H9 (cell line): Measurements from ENCODE around the gene DAZAP1. TPM values are rescaled to one million over a fixed set of nuclear protein-coding genes. Genes with fewer than 3 reads are reported as not detected.

ENCODE experiments used
- DNase-seq: peaks from one replicate; pipeline ENCODE4 v3.0.0-alpha.2; 2017
- H2AFZ ChIP-seq: one replicate; pipeline ENCODE4 v1.6.1; 2013; ENCODE audit warnings: mild to moderate bottlenecking, low read length, control low read depth, moderate library complexity
- H2AK5ac ChIP-seq: 2 replicates; pipeline ENCODE4 v1.6.1; 2013; ENCODE audit warnings: low read length, control low read depth, mixed read lengths; ENCODE audit not compliant: insufficient read length
- H2BK120ac ChIP-seq: one replicate; pipeline ENCODE4 v1.6.1; 2013; ENCODE audit warnings: low read depth, mild to moderate bottlenecking, low read length, control low read depth, inconsistent platforms; ENCODE audit not compliant: poor library complexity, severe bottlenecking
- H2BK12ac ChIP-seq: 2 replicates; pipeline ENCODE4 v1.6.1; 2013; ENCODE audit warnings: low read length, control low read depth, mixed read lengths, low read depth; ENCODE audit not compliant: insufficient read length
- H2BK15ac ChIP-seq: 2 replicates; pipeline ENCODE4 v1.6.1; 2013; ENCODE audit warnings: low read depth, low read length, control low read depth
- H2BK20ac ChIP-seq: one replicate; pipeline ENCODE4 v1.6.1; 2013; ENCODE audit warnings: low read depth, mild to moderate bottlenecking, low read length, control low read depth, inconsistent platforms; ENCODE audit not compliant: poor library complexity, severe bottlenecking
- H2BK5ac ChIP-seq: 2 replicates; pipeline ENCODE4 v1.6.1; 2013; ENCODE audit warnings: low read length, control low read depth, mixed read lengths; ENCODE audit not compliant: insufficient read length
- H3K14ac ChIP-seq: 2 replicates; pipeline ENCODE4 v1.6.1; 2013; ENCODE audit warnings: low read length, control low read depth; ENCODE audit not compliant: insufficient read depth
- H3K18ac ChIP-seq: 2 replicates; pipeline ENCODE4 v1.6.1; 2013; ENCODE audit warnings: low read depth, mild to moderate bottlenecking, mixed read lengths, low read length, control low read depth; ENCODE audit not compliant: insufficient read length
- H3K23ac ChIP-seq: 2 replicates; pipeline ENCODE4 v1.6.1; 2013; ENCODE audit warnings: low read length, control low read depth, mixed read lengths, low read depth; ENCODE audit not compliant: insufficient read length
- H3K23me2 ChIP-seq: 2 replicates; pipeline ENCODE4 v1.6.1; 2013; ENCODE audit warnings: low read depth, mild to moderate bottlenecking, mixed read lengths, low read length, control low read depth; ENCODE audit not compliant: insufficient read length, poor library complexity, severe bottlenecking
- H3K27ac ChIP-seq: 2 replicates; pipeline ENCODE4 v1.5.1; 2013; ENCODE audit warnings: low read length, control low read depth, mixed read lengths, low read depth; ENCODE audit not compliant: insufficient read length
- H3K27me3 ChIP-seq: 2 replicates; pipeline ENCODE4 v1.6.1; 2013; ENCODE audit warnings: low read length, control low read depth, inconsistent platforms; ENCODE audit not compliant: insufficient read depth
- H3K4ac ChIP-seq: 2 replicates; pipeline ENCODE4 v1.6.1; 2013; ENCODE audit warnings: low read depth, mild to moderate bottlenecking, control low read depth, inconsistent platforms, low read length, moderate library complexity
- H3K4me1 ChIP-seq: 2 replicates; pipeline ENCODE4 v1.6.1; 2013; ENCODE audit warnings: low read length, control low read depth, inconsistent platforms; ENCODE audit not compliant: insufficient read depth
- H3K4me2 ChIP-seq: 2 replicates; pipeline ENCODE4 v1.6.1; 2013; ENCODE audit warnings: low read length, control low read depth, mixed read lengths; ENCODE audit not compliant: insufficient read length, insufficient read depth
- H3K56ac ChIP-seq: 2 replicates; pipeline ENCODE4 v1.6.1; 2013; ENCODE audit warnings: low read depth, mild to moderate bottlenecking, mixed read lengths, low read length, control low read depth; ENCODE audit not compliant: insufficient read length
- H3K79me1 ChIP-seq: 2 replicates; pipeline ENCODE4 v1.6.1; 2013; ENCODE audit warnings: low read depth, mild to moderate bottlenecking, moderate library complexity, low read length, control low read depth, inconsistent platforms; ENCODE audit not compliant: insufficient read depth, poor library complexity, severe bottlenecking
- H3K79me2 ChIP-seq: 2 replicates; pipeline ENCODE4 v1.6.1; 2013; ENCODE audit warnings: low read length, control low read depth, inconsistent platforms; ENCODE audit not compliant: insufficient read depth
- H3K9ac ChIP-seq: 2 replicates; pipeline ENCODE4 v1.6.1; 2013; ENCODE audit warnings: low read length, control low read depth, mixed read lengths; ENCODE audit not compliant: insufficient read length; ENCODE audit errors: extremely low read depth
- H3K9me3 ChIP-seq: one replicate; pipeline ENCODE4 v1.6.1; 2013; ENCODE audit warnings: low read depth, low read length, inconsistent platforms; ENCODE audit not compliant: control insufficient read depth
- H3T11ph ChIP-seq: one replicate; pipeline ENCODE4 v1.6.1; 2013; ENCODE audit warnings: mild to moderate bottlenecking, low read length, control low read depth, inconsistent platforms
- H4K20me1 ChIP-seq: one replicate; pipeline ENCODE4 v1.6.1; 2013; ENCODE audit not compliant: control insufficient read depth, insufficient read length, insufficient read depth
- H4K5ac ChIP-seq: 2 replicates; pipeline ENCODE4 v1.6.1; 2013; ENCODE audit warnings: low read depth, mild to moderate bottlenecking, mixed read lengths, low read length, control low read depth; ENCODE audit not compliant: insufficient read length
- H4K8ac ChIP-seq: replicated peaks from 2 replicates; pipeline ENCODE4 v1.6.1; 2013; ENCODE audit warnings: low read length, control low read depth, mixed read lengths, low read depth; ENCODE audit not compliant: insufficient read length
- H4K91ac ChIP-seq: 2 replicates; pipeline ENCODE4 v1.6.1; 2013; ENCODE audit warnings: low read depth, mild to moderate bottlenecking, moderate library complexity, mixed read lengths, low read length, control low read depth; ENCODE audit not compliant: insufficient read length
- H3K27ac Mint-ChIP-seq, 3 experiments: 2 replicates in 2 of 3; 3 replicates in 1 of 3; pipeline ENCODE4 v1.8.0; 2020 to 2021; ENCODE audit warnings: mixed read lengths in 3 of 3, mild to moderate bottlenecking in 1 of 3, moderate library complexity in 1 of 3
- H3K27me3 Mint-ChIP-seq: 2 replicates; pipeline ENCODE4 v1.8.0; 2021; ENCODE audit warnings: low read depth, mild to moderate bottlenecking, moderate library complexity, mixed read lengths
- H3K36me3 Mint-ChIP-seq, 3 experiments: 2 replicates in 2 of 3; 3 replicates in 1 of 3; pipeline ENCODE4 v1.8.0; 2020 to 2021; ENCODE audit warnings: low read depth in 3 of 3, mixed read lengths in 3 of 3; ENCODE audit not compliant: insufficient read depth in 1 of 3
- H3K4me1 Mint-ChIP-seq, 2 experiments: 2 replicates each; pipeline ENCODE4 v1.8.0; 2020; ENCODE audit warnings: mixed read lengths in 2 of 2
- H3K4me3 Mint-ChIP-seq, 2 experiments: 2 replicates in 1 of 2; 3 replicates in 1 of 2; pipeline ENCODE4 v1.8.0; 2020 to 2021; ENCODE audit warnings: mild to moderate bottlenecking in 2 of 2, mixed read lengths in 2 of 2, moderate library complexity in 1 of 2
- H3K9me3 Mint-ChIP-seq, 2 experiments: 2 replicates in 1 of 2; 3 replicates in 1 of 2; pipeline ENCODE4 v1.8.0; 2020; ENCODE audit warnings: mild to moderate bottlenecking in 2 of 2, mixed read lengths in 2 of 2, moderate library complexity in 1 of 2
- CTCF ChIP-seq: fragments of 200-600 bp; sonication (generic); conservative IDR thresholded peaks from 3 replicates; pipeline ENCODE4 v1.8.0; 2021; ENCODE audit warnings: antibody characterized with exemption, mild to moderate bottlenecking
- WGBS: extraction: QIAGEN DNeasy Blood & Tissue Kit; methylation state at CpG from one replicate; pipeline ENCODE4 v1.1.7; 2013; ENCODE audit warnings: missing lambda C conversion rate, low lambda C conversion rate, mixed read lengths; ENCODE audit not compliant: insufficient read length; ENCODE audit errors: extremely low coverage; 5-methylcytosine and 5-hydroxymethylcytosine counted together
- total RNA-seq: library from RNA; stranded (reverse); gene quantifications from 2 replicates; pipeline ENCODE4 v1.2.1, GENCODE V29; 2021

DAZAP1 gene
- total RNA-seq, 1 experiment from 2014 or later = 265 TPM

- H3K4ac ChIP-seq = no peak overlapping the region
- Mint-ChIP-seq H3K9me3 (no peaks in the 10 kb centered on the region), H3K36me3 (peaks cover 5 to 13% (median 7%) of the 10 kb centered on the region in 3 experiments; a peak in 6 of 7 replicates), H3K4me1 (peaks cover 2 to 16% of the 10 kb centered on the region in 2 experiments; a peak in 3 of 4 replicates), H3K27me3 (peaks cover 43% of the 10 kb centered on the region), H3K27ac (no peak overlapping the region), H3K4me3 (no peak overlapping the region)
- peaks cover 9% of the 10 kb centered on the region for H3K23me2 ChIP-seq
- H3K27ac ChIP-seq = no peak overlapping the region
- H3K18ac ChIP-seq = no peak overlapping the region
- no CpG with 5 or more reads among the region's 20 CpGs for WGBS
- peaks cover 21% of the 10 kb centered on the region; the same call in 1 of the 2 replicates for H3K27me3 ChIP-seq
- no peak overlapping the region for H2AFZ ChIP-seq
- DNase-seq = no peak
- H2BK12ac ChIP-seq = no peak overlapping the region
- H2BK15ac ChIP-seq = no peak overlapping the region
- H3T11ph ChIP-seq = no peak overlapping the region
- no peak overlapping the region for H4K91ac ChIP-seq
- H3K14ac ChIP-seq = no peak overlapping the region; the same call in 1 of the 2 replicates
- no peaks in the 10 kb centered on the region for H3K79me2 ChIP-seq
- no peaks in the 10 kb centered on the region for H3K9me3 ChIP-seq
- no peak overlapping the region for H3K9ac ChIP-seq
- no peak overlapping the region for H4K5ac ChIP-seq
- H4K8ac ChIP-seq = no peak overlapping the region
- no peak for TF ChIP-seq CTCF
- H3K4me2 ChIP-seq = no peak overlapping the region
- H2BK5ac ChIP-seq = no peak overlapping the region
- peaks cover 3% of the 10 kb centered on the region for H4K20me1 ChIP-seq
- no peak overlapping the region for H2BK20ac ChIP-seq
- H2BK120ac ChIP-seq = no peak overlapping the region
- H3K4me1 ChIP-seq = no peaks in the 10 kb centered on the region
- H3K23ac ChIP-seq = no peak overlapping the region
- H3K56ac ChIP-seq = no peak overlapping the region
- no peaks in the 10 kb centered on the region for H3K79me1 ChIP-seq
- H2AK5ac ChIP-seq = no peak overlapping the region
Measured at GRCh38 chr19:1473085-1473851, 65.9 kb downstream of the DAZAP1 start.
